A375 (cell line): ENCODE results near the gene PCBP4. TPM values are rescaled to one million over a fixed set of nuclear protein-coding genes. Genes with fewer than 3 reads are reported as not detected.

Source experiments
- small RNA-seq: library from RNA; depleted of rRNA; stranded (forward); fragments of <200 nt; gene quantifications from one replicate; pipeline ENCODE3, GENCODE V24; 2014
- total RNA-seq: library from RNA; depleted of rRNA; stranded (reverse); fragments of >200 nt; shearing (Covaris generic); gene quantifications from 2 replicates; pipeline ENCODE4 v1.2.3, GENCODE V29; 2014; rRNA removed

PCBP4 gene
- 147 and 161 TPM in 2 replicates for total RNA-seq

GRCh38 chr3:51967384-51968169, at the start of gene PCBP4:
TSS of gene PCBP4 (minus strand) at chr3:51967454. CDS start at chr3:51961240, 6,214 bp downstream.

GRCh38 chr3:51995346-51996163, 28.3 kb upstream of the PCBP4 start, which contains the start of gene RPL29:
TSS of gene RPL29 (minus strand) at chr3:51995895. CDS start at chr3:51995461, 434 bp downstream.

GRCh38 chr3:51982838-51983577, 15.8 kb upstream of the PCBP4 start, which contains the start of gene ACY1:
TSS of gene ACY1 (plus strand) at chr3:51983535. CDS start at chr3:51984065, 530 bp downstream.

GRCh38 chr3:51974963-51975851, 8.0 kb upstream of the PCBP4 start, which contains the start of gene ABHD14A:
TSS of gene ABHD14A (plus strand) at chr3:51975064. CDS start at chr3:51975136, 72 bp downstream.

GRCh38 chr3:51955175-51955892, 11.9 kb downstream of the PCBP4 start, which contains the start of gene GPR62:
TSS of gene GPR62 (plus strand) at chr3:51955381. CDS start at chr3:51955653, 272 bp downstream.

GRCh38 chr3:51941798-51942602, 25.3 kb downstream of the PCBP4 start, which contains the start of the genes PARP3 and RRP9:
TSS of gene PARP3 (plus strand) at chr3:51942363. CDS start at chr3:51943356, 993 bp downstream.
TSS of gene RRP9 (minus strand) at chr3:51941904. CDS start at chr3:51941867, 37 bp downstream.

Small RNA genes within 50 kb of the gene (small RNA-seq; reads per million reads assigned to genes)
- not detected for gene AC115284.1

Other genes starting within 250 kb of the PCBP4 start
- not detected in 2 replicates for gene IQCF6, start 188.2 kb downstream of the PCBP4 start, total RNA-seq
- gene IQCF2, start 105.8 kb downstream of the PCBP4 start, total RNA-seq, result not detected in 2 replicates
- gene IQCF5, start 91.9 kb downstream of the PCBP4 start, total RNA-seq, result not detected in 2 replicates
- gene IQCF1, start 64.1 kb downstream of the PCBP4 start, total RNA-seq, result not detected in 2 replicates
- 67.1 and 72.3 TPM in 2 replicates for gene RRP9, start 25.6 kb downstream of the PCBP4 start, total RNA-seq
- gene PARP3, start 25.1 kb downstream of the PCBP4 start, total RNA-seq, result 29.2 and 39.1 TPM in 2 replicates
- gene GPR62, start 12.1 kb downstream of the PCBP4 start, total RNA-seq, result 0.40 TPM in 1 of 2 replicates, not detected in the other
- 62.9 and 81.4 TPM in 2 replicates for gene ABHD14B, start 6.6 kb upstream of the PCBP4 start, total RNA-seq
- gene ABHD14A, start 7.6 kb upstream of the PCBP4 start, total RNA-seq, result 13.7 and 14.8 TPM in 2 replicates
- gene ACY1, start 16.1 kb upstream of the PCBP4 start, total RNA-seq, result 160 and 207 TPM in 2 replicates
- 1,860 and 1,974 TPM in 2 replicates for gene RPL29, start 28.4 kb upstream of the PCBP4 start, total RNA-seq
- 28.4 and 29.2 TPM in 2 replicates for gene DUSP7, start 89.1 kb upstream of the PCBP4 start, total RNA-seq
- gene POC1A, start 187.0 kb upstream of the PCBP4 start, total RNA-seq, result 21.6 and 23.9 TPM in 2 replicates
- 50.7 TPM in 2 replicates for gene ALAS1, start 230.7 kb upstream of the PCBP4 start, total RNA-seq